HG03442 (cell line): ENCODE measurements around the gene EIF4G3.
"Not testable (repeated sequence)": the region's sequence is repeated elsewhere in the genome, so short reads cannot be mapped to it uniquely, and the experiment has no call there.

Source experiments
- ATAC-seq: cut with Tn5 transposase; IDR thresholded peaks from one replicate; pipeline ENCODE4 v1.9.1; 2021; ENCODE audit warnings: mild to moderate bottlenecking, moderate library complexity; ENCODE audit not compliant: unreplicated experiment

Gene EIF4G3

GRCh38 chr1:20962576-20963258, 214.0 kb downstream of the EIF4G3 start:
- no peak for ATAC-seq

- ATAC-seq: no peak
Measured at GRCh38 chr1:20958430-20958829, 218.3 kb downstream of the EIF4G3 start.

GRCh38 chr1:20956272-20956671, 220.4 kb downstream of the EIF4G3 start:
- no peak for ATAC-seq

- ATAC-seq: no peak
Measured at GRCh38 chr1:20950679-20951078, 226.0 kb downstream of the EIF4G3 start.

- no peak for ATAC-seq
Measured at GRCh38 chr1:20949871-20950590, 226.7 kb downstream of the EIF4G3 start.

GRCh38 chr1:20948101-20948500, 228.6 kb downstream of the EIF4G3 start:
- ATAC-seq: no peak

GRCh38 chr1:20947409-20947808, 229.3 kb downstream of the EIF4G3 start:
- ATAC-seq: no peak

GRCh38 chr1:20936621-20937020, 240.1 kb downstream of the EIF4G3 start:
- ATAC-seq: no peak

- ATAC-seq: no peak
Measured at GRCh38 chr1:20936216-20936615, 240.5 kb downstream of the EIF4G3 start.

- ATAC-seq: no peak
Measured at GRCh38 chr1:20935717-20936116, 241.0 kb downstream of the EIF4G3 start.

GRCh38 chr1:20932437-20932977, 244.2 kb downstream of the EIF4G3 start:
- no peak for ATAC-seq

GRCh38 chr1:20931930-20932436, 244.7 kb downstream of the EIF4G3 start:
- ATAC-seq: no peak

GRCh38 chr1:20930427-20930826, 246.3 kb downstream of the EIF4G3 start:
- no peak for ATAC-seq

GRCh38 chr1:20928146-20928545, 248.6 kb downstream of the EIF4G3 start:
- no peak for ATAC-seq

GRCh38 chr1:20921285-20921684, 255.4 kb downstream of the EIF4G3 start:
- ATAC-seq: no peak

GRCh38 chr1:20913242-20913641, 263.5 kb downstream of the EIF4G3 start:
- ATAC-seq: no peak

- not testable (repeated sequence) for ATAC-seq
Measured at GRCh38 chr1:20907526-20907925, 269.2 kb downstream of the EIF4G3 start.

- no peak for ATAC-seq
Measured at GRCh38 chr1:20903437-20903836, 273.3 kb downstream of the EIF4G3 start.

- no peak for ATAC-seq
Measured at GRCh38 chr1:20900056-20900455, 276.6 kb downstream of the EIF4G3 start.

GRCh38 chr1:20899154-20899972, 277.3 kb downstream of the EIF4G3 start:
- no peak for ATAC-seq

GRCh38 chr1:20896826-20897225, 279.9 kb downstream of the EIF4G3 start:
- ATAC-seq: no peak
